ENCODE results near the gene CDH3. TPM values are rescaled to one million over a fixed set of nuclear protein-coding genes. Genes with fewer than 3 reads are reported as not detected.

Gene CDH3
- total RNA-seq, 4 donors from 2014 or later, result 36.8 to 192 (median 95.0) TPM

- H3K27ac ChIP-seq, result peak overlapping the region in 3 of 4 donors; percentile 19 to 88 (median 82)
- no peaks in the 10 kb centered on the region for H3K9me3 ChIP-seq
- H3K27me3 ChIP-seq, result peaks cover 0 to 84% (median 8%) of the 10 kb centered on the region in 4 donors
- peak overlapping the region in 3 of 4 donors; percentile 52 to 66 (median 63) for H3K4me3 ChIP-seq
- peaks cover 16 to 52% (median 20%) of the 10 kb centered on the region in 3 donors for H3K4me1 ChIP-seq
- WGBS, 2 donors, result 30 to 45% methylated on average over 6 to 14 of the region's 18 CpGs
- no peaks in the 10 kb centered on the region for H3K36me3 ChIP-seq
- no peak for TF ChIP-seq POLR2A (IDR thresholded peaks at IDR 0.05)
- TF ChIP-seq CTCF (IDR thresholded peaks at IDR 0.05), result no peak
- intact Hi-C loops (cut with DNase I), result no loop called here
- no peak for DNase-seq
These were observed 2.0 kb downstream of the CDH3 start for GRCh38 chr16:68646953-68647659.

GRCh38 chr16:68651136-68651535 lies 6.0 kb downstream of the CDH3 start:
- intact Hi-C loops (cut with DNase I), result no loop called here
- Histone ChIP-seq H3K36me3 (no peaks in the 10 kb centered on the region), H3K27me3 (peaks cover 0 to 47% (median 1%) of the 10 kb centered on the region in 4 donors), H3K4me1 (peaks cover 0 to 25% (median 2%) of the 10 kb centered on the region in 3 donors), H3K27ac (no peak overlapping the region), H3K4me3 (no peak overlapping the region), H3K9me3 (no peaks in the 10 kb centered on the region)
- no peak for TF ChIP-seq POLR2A (IDR thresholded peaks at IDR 0.05)
- no peak for TF ChIP-seq CTCF (IDR thresholded peaks at IDR 0.05)
- DNase-seq, result no peak
- 83 to 87% methylated on average over 7 to 9 of the region's 12 CpGs for WGBS, 2 donors

GRCh38 chr16:68652659-68653058 lies 7.5 kb downstream of the CDH3 start:
- Histone ChIP-seq H3K4me1 (peaks cover 0 to 25% (median 7%) of the 10 kb centered on the region in 3 donors), H3K27ac (no peak overlapping the region), H3K4me3 (no peak overlapping the region), H3K9me3 (no peaks in the 10 kb centered on the region), H3K36me3 (no peaks in the 10 kb centered on the region), H3K27me3 (peaks cover 0 to 38% (median 0%) of the 10 kb centered on the region in 4 donors)
- intact Hi-C loops (cut with DNase I), result no loop called here
- WGBS, 2 donors, result 76 to 92% methylated on average over 2 of the region's 2 CpGs
- TF ChIP-seq POLR2A (IDR thresholded peaks at IDR 0.05), result no peak
- TF ChIP-seq CTCF (IDR thresholded peaks at IDR 0.05), result no peak
- no peak for DNase-seq

GRCh38 chr16:68655806-68656205 lies 10.7 kb downstream of the CDH3 start:
- Histone ChIP-seq H3K36me3 (no peaks in the 10 kb centered on the region), H3K4me3 (no peak overlapping the region), H3K9me3 (no peaks in the 10 kb centered on the region), H3K27ac (no peak overlapping the region), H3K27me3 (peaks cover 0 to 9% (median 0%) of the 10 kb centered on the region in 4 donors), H3K4me1 (peaks cover 0 to 53% (median 18%) of the 10 kb centered on the region in 3 donors)
- intact Hi-C loops (cut with DNase I), result no loop called here
- TF ChIP-seq POLR2A (IDR thresholded peaks at IDR 0.05) (no peak), CTCF (IDR thresholded peaks at IDR 0.05) (no peak)
- DNase-seq, result no peak
- WGBS, 2 donors, result 60 to 64% methylated on average over 5 to 6 of the region's 6 CpGs

GRCh38 chr16:68656751-68657150 lies 11.6 kb downstream of the CDH3 start:
- 50 to 70% methylated on average over 1 of the region's 2 CpGs for WGBS, 2 donors
- DNase-seq, result no peak
- no peaks in the 10 kb centered on the region for H3K9me3 ChIP-seq

More at GRCh38 chr16:68656751-68657150, 11.6 kb downstream of the CDH3 start:
- H3K27ac ChIP-seq, result no peak overlapping the region
- no peaks in the 10 kb centered on the region for H3K36me3 ChIP-seq
- no peak overlapping the region for H3K4me3 ChIP-seq
- intact Hi-C loops (cut with DNase I), result no loop called here
- TF ChIP-seq POLR2A (IDR thresholded peaks at IDR 0.05) (no peak), CTCF (IDR thresholded peaks at IDR 0.05) (no peak)
- H3K27me3 ChIP-seq, result peaks cover 0 to 13% (median 0%) of the 10 kb centered on the region in 4 donors
- H3K4me1 ChIP-seq, result peaks cover 0 to 55% (median 18%) of the 10 kb centered on the region in 3 donors

All from esophagus squamous epithelium (tissue), 5 donors.